Stomach (tissue), 4 donors: ENCODE measurements around the gene DLG2.

Experiments
- CTCF ChIP-seq, 7 experiments: fragments of 450-650 bp in 4 of 7; fragments of 200-600 bp in 3 of 7; sonication (generic) in 3 of 7; IDR thresholded peaks; one replicate each; pipeline ENCODE4 v1.5.1; 2016 to 2019; ENCODE audit warnings: antibody characterized with exemption in 7 of 7, control low read depth in 2 of 7, mild to moderate bottlenecking in 1 of 7
- POLR2AphosphoS5 ChIP-seq, 3 donors: sonication (generic); formaldehyde crosslinking; IDR thresholded peaks; one replicate each; pipeline ENCODE4 v1.6.1; 2016; ENCODE audit warnings: antibody characterized with exemption in 3 of 3

- TF ChIP-seq CTCF (IDR thresholded peaks at IDR 0.05) = no peak
- TF ChIP-seq POLR2AphosphoS5 (IDR thresholded peaks at IDR 0.05) = no peak
Measured at GRCh38 chr11:84819537-84819936, 807.6 kb downstream of the DLG2 start.
